Vagina (tissue), 2 donors: ENCODE results near the gene BAZ2B.

Experiments
- CTCF ChIP-seq, 3 experiments: fragments of 450-650 bp in 2 of 3; fragments of 200-600 bp in 1 of 3; sonication (generic) in 1 of 3; IDR thresholded peaks; one replicate each; pipeline ENCODE4 v1.5.1; 2017 to 2019; ENCODE audit warnings: antibody characterized with exemption in 3 of 3, mild to moderate bottlenecking in 2 of 3, moderate library complexity in 2 of 3
- POLR2A ChIP-seq, 2 donors: fragments of 450-650 bp; IDR thresholded peaks; one replicate each; pipeline ENCODE4 v1.6.1; 2017; ENCODE audit warnings: antibody characterized with exemption in 2 of 2, mild to moderate bottlenecking in 2 of 2, moderate library complexity in 2 of 2

- no peak for TF ChIP-seq CTCF (IDR thresholded peaks at IDR 0.05)
- TF ChIP-seq POLR2A (IDR thresholded peaks at IDR 0.05) = no peak
These were observed 110.1 kb downstream of the BAZ2B start for GRCh38 chr2:159506202-159506601.
